K562 (cell line): ENCODE results near the gene U2SURP. TPM values are rescaled to one million over a fixed set of nuclear protein-coding genes. Genes with fewer than 3 reads are reported as not detected.

Experiments used
- BHLHE40 ChIP-seq: IDR thresholded peaks from 2 replicates; pipeline ENCODE4 v1.6.1; 2011; ENCODE audit warnings: low read length, improper control_type of control experiment
- HDAC1 ChIP-seq, 2 experiments: fragments of 450-650 bp; IDR thresholded peaks; 2 replicates each; pipeline ENCODE4 v1.6.1; 2016 to 2017; ENCODE audit warnings: inconsistent platforms in 1 of 2, mild to moderate bottlenecking in 1 of 2, moderate library complexity in 1 of 2
- HEY1 ChIP-seq: fragments of 250-450 bp; sonication (Bioruptor Pico); IDR thresholded peaks from 2 replicates; pipeline ENCODE4 v1.5.0; 2020; ENCODE audit warnings: mild to moderate bottlenecking, moderate library complexity, borderline replicate concordance
- HNRNPK ChIP-seq: fragments of 200-400 bp; formaldehyde crosslinking; IDR thresholded peaks from one replicate; pipeline ENCODE4 v1.6.1; 2018; ENCODE audit warnings: mild to moderate bottlenecking, low read depth, low read length; ENCODE audit not compliant: poor library complexity, severe bottlenecking
- IFI16 ChIP-seq: fragments of 250-450 bp; sonication (Bioruptor Pico); IDR thresholded peaks from 2 replicates; pipeline ENCODE4 v2.1.2; 2022; ENCODE audit warnings: mild to moderate bottlenecking, inconsistent platforms
- KAT2B ChIP-seq: IDR thresholded peaks from one replicate; pipeline ENCODE4 v1.6.1; 2012; ENCODE audit warnings: low read depth, mild to moderate bottlenecking, control low read depth, inconsistent platforms, low read length, moderate library complexity
- L3MBTL2 ChIP-seq: fragments of 450-650 bp; IDR thresholded peaks from 2 replicates; pipeline ENCODE4 v1.6.1; 2016; ENCODE audit warnings: mild to moderate bottlenecking, moderate library complexity
- MTF1 ChIP-seq: fragments of 250-450 bp; sonication (Bioruptor Pico); IDR thresholded peaks from 2 replicates; pipeline ENCODE4 v1.9.0; 2021; ENCODE audit warnings: moderate library complexity, mild to moderate bottlenecking, inconsistent platforms, borderline replicate concordance
- NFIC ChIP-seq: fragments of 450-650 bp; IDR thresholded peaks from 2 replicates; pipeline ENCODE4 v1.6.1; 2017; ENCODE audit warnings: mild to moderate bottlenecking, inconsistent platforms
- PPARD ChIP-seq: fragments of 250-450 bp; sonication (Bioruptor Pico); IDR thresholded peaks from 2 replicates; pipeline ENCODE4 v1.8.0; 2022; ENCODE audit warnings: inconsistent platforms, mild to moderate bottlenecking, moderate library complexity
- RCOR1 ChIP-seq, 2 experiments: IDR thresholded peaks; 2 replicates each; pipeline ENCODE4 v1.6.1; 2012; ENCODE audit warnings: low read depth in 2 of 2, low read length in 2 of 2, borderline replicate concordance in 1 of 2, improper control_type of control experiment in 1 of 2
- SMAD4 ChIP-seq: fragments of 250-450 bp; sonication (Bioruptor Pico); conservative IDR thresholded peaks from 2 replicates; pipeline ENCODE4 v1.8.0; 2021; ENCODE audit warnings: inconsistent platforms, mild to moderate bottlenecking, moderate library complexity
- TARDBP ChIP-seq: fragments of 450-650 bp; IDR thresholded peaks from 2 replicates; pipeline ENCODE4 v1.6.1; 2016
- ZNF197 ChIP-seq: fragments of 200-800 bp; sonication (Bioruptor generic); IDR thresholded peaks from 2 replicates; pipeline ENCODE4 v1.6.1; 2016; ENCODE audit warnings: low read depth, missing genetic modification characterization, missing compliant biosample characterization
- polyA plus RNA-seq, 8 experiments: library from polyadenylated mRNA; depleted of rRNA in 4 of 8; stranded (reverse) in 5 of 8; unstranded in 3 of 8; fragments of >200 nt; fragmentation: Nextera tagmentation in 2 of 8; fragmentation: Illumina TruSeq in 1 of 8; extraction: Ambion mirVana in 2 of 8; extraction: Trizol in 1 of 8; gene quantifications; 2 replicates each; pipeline versions ENCODE4 v1.2.1 to v1.2.3, GENCODE V29; 2011 to 2014; ENCODE audit warnings: inconsistent platforms in 1 of 8, missing spikeins in 1 of 8
- total RNA-seq, 7 experiments: library from RNA; depleted of rRNA in 6 of 7; stranded (reverse); fragments of >200 nt in 6 of 7; fragmentation: Illumina TruSeq in 2 of 7; extraction: Trizol in 2 of 7; gene quantifications; 2 replicates each; pipeline versions ENCODE4 v1.2.1 to v1.2.3, GENCODE V29; 2011 to 2021; ENCODE audit warnings: low replicate concordance in 1 of 7
- TF ChIP-seq, protein P1 (sequence below), 2 experiments: fragments of 150-350 bp in 1 of 2; IDR thresholded peaks; 2 replicates each; pipeline ENCODE4 v1.6.1; 2012 to 2016; ENCODE audit warnings: low read depth in 2 of 2, low read length in 2 of 2, mild to moderate bottlenecking in 1 of 2, moderate library complexity in 1 of 2
- TF ChIP-seq, protein P2 (sequence below), 2 experiments: fragments of 450-650 bp; IDR thresholded peaks; 2 replicates each; pipeline ENCODE4 v1.6.1; 2016
- TF ChIP-seq, protein P3 (sequence below): IDR thresholded peaks from 2 replicates; pipeline ENCODE4 v1.6.1; 2016; ENCODE audit warnings: missing genetic modification characterization, missing compliant biosample characterization
- TF ChIP-seq, protein P4 (sequence below): fragments of 450-650 bp; IDR thresholded peaks from one replicate; pipeline ENCODE4 v1.6.1; 2018; ENCODE audit warnings: mild to moderate bottlenecking, moderate library complexity; ENCODE audit not compliant: partially characterized antibody
- TF ChIP-seq, protein P5 (sequence below): sonication (generic); formaldehyde crosslinking; IDR thresholded peaks from 2 replicates; pipeline ENCODE4 v1.9.0; 2022; ENCODE audit warnings: mild to moderate bottlenecking, missing genetic modification reagents

Gene U2SURP
- total and polyA plus RNA-seq, 9 of the 15 experiments (the other 6 are each of a cell fraction or from before 2014, with no cell fraction given): 128 to 322 (median 191) TPM

DNA sequence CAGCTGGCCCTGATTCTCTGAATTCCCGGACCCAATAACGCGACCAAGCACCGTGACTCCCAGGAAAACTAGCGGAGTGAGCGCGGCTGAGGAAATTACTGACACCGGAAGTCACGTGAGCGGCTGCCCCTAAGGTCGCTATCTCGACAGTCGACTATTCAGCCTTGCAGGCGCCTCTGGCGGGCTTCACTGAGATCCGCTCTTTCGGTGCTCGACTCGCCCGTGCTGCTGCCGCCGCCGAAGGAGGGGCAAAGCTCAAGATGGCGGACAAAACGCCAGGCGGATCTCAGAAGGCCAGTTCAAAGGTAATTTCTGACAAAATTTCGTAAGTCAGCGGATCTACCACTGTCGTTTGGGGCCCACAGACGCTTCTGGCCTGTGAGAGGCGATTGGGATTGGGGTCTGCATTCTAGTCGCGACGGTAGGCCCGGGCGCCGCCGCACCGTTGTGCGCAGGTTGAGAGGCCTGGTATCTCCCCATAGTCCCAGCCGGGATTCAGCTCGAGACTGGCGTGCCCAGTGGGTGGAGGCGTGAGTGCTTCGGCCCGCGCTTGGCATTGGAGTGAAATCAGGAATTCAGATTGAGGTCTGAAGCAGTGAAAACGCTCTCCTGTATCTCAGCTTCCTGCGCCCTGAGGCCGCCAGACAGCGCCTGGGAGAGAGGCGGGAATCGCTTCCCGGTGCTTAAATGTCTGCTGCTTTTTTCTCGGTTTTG is at the start of gene U2SURP (continued):
- TF ChIP-seq, protein P1, sequence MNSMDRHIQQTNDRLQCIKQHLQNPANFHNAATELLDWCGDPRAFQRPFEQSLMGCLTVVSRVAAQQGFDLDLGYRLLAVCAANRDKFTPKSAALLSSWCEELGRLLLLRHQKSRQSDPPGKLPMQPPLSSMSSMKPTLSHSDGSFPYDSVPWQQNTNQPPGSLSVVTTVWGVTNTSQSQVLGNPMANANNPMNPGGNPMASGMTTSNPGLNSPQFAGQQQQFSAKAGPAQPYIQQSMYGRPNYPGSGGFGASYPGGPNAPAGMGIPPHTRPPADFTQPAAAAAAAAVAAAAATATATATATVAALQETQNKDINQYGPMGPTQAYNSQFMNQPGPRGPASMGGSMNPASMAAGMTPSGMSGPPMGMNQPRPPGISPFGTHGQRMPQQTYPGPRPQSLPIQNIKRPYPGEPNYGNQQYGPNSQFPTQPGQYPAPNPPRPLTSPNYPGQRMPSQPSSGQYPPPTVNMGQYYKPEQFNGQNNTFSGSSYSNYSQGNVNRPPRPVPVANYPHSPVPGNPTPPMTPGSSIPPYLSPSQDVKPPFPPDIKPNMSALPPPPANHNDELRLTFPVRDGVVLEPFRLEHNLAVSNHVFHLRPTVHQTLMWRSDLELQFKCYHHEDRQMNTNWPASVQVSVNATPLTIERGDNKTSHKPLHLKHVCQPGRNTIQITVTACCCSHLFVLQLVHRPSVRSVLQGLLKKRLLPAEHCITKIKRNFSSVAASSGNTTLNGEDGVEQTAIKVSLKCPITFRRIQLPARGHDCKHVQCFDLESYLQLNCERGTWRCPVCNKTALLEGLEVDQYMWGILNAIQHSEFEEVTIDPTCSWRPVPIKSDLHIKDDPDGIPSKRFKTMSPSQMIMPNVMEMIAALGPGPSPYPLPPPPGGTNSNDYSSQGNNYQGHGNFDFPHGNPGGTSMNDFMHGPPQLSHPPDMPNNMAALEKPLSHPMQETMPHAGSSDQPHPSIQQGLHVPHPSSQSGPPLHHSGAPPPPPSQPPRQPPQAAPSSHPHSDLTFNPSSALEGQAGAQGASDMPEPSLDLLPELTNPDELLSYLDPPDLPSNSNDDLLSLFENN (IDR thresholded peaks at IDR 0.05; ENCODE audit: low read depth in 2 of 2, low read length in 2 of 2): peak; percentile 51 to 96
- TF ChIP-seq, protein P2, sequence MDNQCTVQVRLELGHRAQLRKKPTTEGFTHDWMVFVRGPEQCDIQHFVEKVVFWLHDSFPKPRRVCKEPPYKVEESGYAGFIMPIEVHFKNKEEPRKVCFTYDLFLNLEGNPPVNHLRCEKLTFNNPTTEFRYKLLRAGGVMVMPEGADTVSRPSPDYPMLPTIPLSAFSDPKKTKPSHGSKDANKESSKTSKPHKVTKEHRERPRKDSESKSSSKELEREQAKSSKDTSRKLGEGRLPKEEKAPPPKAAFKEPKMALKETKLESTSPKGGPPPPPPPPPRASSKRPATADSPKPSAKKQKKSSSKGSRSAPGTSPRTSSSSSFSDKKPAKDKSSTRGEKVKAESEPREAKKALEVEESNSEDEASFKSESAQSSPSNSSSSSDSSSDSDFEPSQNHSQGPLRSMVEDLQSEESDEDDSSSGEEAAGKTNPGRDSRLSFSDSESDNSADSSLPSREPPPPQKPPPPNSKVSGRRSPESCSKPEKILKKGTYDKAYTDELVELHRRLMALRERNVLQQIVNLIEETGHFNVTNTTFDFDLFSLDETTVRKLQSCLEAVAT (IDR thresholded peaks at IDR 0.05): peak in 1 of 2 experiments; percentile 100; a peak in 2 of 4 replicates
- no peak for TF ChIP-seq PPARD (CRISPR knock-in tag)
- TF ChIP-seq HDAC1 (IDR thresholded peaks at IDR 0.05): no peak
- peak; percentile 100 for TF ChIP-seq BHLHE40
- TF ChIP-seq HNRNPK: no peak
- TF ChIP-seq, protein P3, sequence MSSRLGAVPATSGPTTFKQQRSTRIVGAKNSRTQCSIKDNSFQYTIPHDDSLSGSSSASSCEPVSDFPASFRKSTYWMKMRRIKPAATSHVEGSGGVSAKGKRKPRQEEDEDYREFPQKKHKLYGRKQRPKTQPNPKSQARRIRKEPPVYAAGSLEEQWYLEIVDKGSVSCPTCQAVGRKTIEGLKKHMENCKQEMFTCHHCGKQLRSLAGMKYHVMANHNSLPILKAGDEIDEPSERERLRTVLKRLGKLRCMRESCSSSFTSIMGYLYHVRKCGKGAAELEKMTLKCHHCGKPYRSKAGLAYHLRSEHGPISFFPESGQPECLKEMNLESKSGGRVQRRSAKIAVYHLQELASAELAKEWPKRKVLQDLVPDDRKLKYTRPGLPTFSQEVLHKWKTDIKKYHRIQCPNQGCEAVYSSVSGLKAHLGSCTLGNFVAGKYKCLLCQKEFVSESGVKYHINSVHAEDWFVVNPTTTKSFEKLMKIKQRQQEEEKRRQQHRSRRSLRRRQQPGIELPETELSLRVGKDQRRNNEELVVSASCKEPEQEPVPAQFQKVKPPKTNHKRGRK (tag): no peak
- no peak for TF ChIP-seq TARDBP
- TF ChIP-seq MTF1 (CRISPR knock-in tag): no peak
- TF ChIP-seq IFI16 (CRISPR knock-in tag): no peak
- TF ChIP-seq L3MBTL2: peak; percentile 87
- peak in 1 of 2 experiments; percentile 88; a peak in 2 of 4 replicates for TF ChIP-seq RCOR1 (IDR thresholded peaks at IDR 0.05; ENCODE audit: borderline replicate concordance in 1 of 2, low read depth in 2 of 2, low read length in 2 of 2)
- peak; percentile 20; the same call in 1 of the 2 replicates for TF ChIP-seq NFIC
- TF ChIP-seq, protein P4, sequence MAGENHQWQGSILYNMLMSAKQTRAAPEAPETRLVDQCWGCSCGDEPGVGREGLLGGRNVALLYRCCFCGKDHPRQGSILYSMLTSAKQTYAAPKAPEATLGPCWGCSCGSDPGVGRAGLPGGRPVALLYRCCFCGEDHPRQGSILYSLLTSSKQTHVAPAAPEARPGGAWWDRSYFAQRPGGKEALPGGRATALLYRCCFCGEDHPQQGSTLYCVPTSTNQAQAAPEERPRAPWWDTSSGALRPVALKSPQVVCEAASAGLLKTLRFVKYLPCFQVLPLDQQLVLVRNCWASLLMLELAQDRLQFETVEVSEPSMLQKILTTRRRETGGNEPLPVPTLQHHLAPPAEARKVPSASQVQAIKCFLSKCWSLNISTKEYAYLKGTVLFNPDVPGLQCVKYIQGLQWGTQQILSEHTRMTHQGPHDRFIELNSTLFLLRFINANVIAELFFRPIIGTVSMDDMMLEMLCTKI: no peak
- TF ChIP-seq KAT2B: no peak
- peak; percentile 81 for TF ChIP-seq SMAD4 (CRISPR knock-in tag)
- no peak for TF ChIP-seq ZNF197 (CRISPR knock-in tag)
- TF ChIP-seq, protein P5, sequence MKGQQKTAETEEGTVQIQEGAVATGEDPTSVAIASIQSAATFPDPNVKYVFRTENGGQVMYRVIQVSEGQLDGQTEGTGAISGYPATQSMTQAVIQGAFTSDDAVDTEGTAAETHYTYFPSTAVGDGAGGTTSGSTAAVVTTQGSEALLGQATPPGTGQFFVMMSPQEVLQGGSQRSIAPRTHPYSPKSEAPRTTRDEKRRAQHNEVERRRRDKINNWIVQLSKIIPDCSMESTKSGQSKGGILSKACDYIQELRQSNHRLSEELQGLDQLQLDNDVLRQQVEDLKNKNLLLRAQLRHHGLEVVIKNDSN (CRISPR knock-in tag): peak; percentile 97
- no peak for TF ChIP-seq HEY1 (CRISPR knock-in tag)
